Lung (tissue), 12 donors: ENCODE results near the gene C12orf43. TPM values are rescaled to one million over a fixed set of nuclear protein-coding genes. Genes with fewer than 3 reads are reported as not detected.
A peak's percentile ranks its signal among the peaks of the same experiment; 100 is the strongest.

Experiments used
- ATAC-seq: fragments of 200-7000 bp; cut with Tn5 transposase; one replicate; pipeline ENCODE4 v1.9.1; 2020; ENCODE audit warnings: moderate number of reproducible peaks; ENCODE audit not compliant: insufficient read depth, low FRiP score
- DNase-seq, 3 donors: peaks; one replicate each; pipeline ENCODE4 v3.0.0-alpha.2; 2013 to 2017
- H3K27ac ChIP-seq, 2 donors: one replicate each; pipeline ENCODE4 v1.5.1; 2013; ENCODE audit warnings: mild to moderate bottlenecking in 2 of 2, moderate library complexity in 2 of 2, control low read depth in 1 of 2, inconsistent platforms in 1 of 2, low read depth in 1 of 2, low read length in 1 of 2
- H3K27me3 ChIP-seq, 3 donors: one replicate each; pipeline ENCODE4 v1.5.1; 2013; ENCODE audit warnings: low read length in 2 of 3; ENCODE audit not compliant: control insufficient read depth in 3 of 3, insufficient read depth in 3 of 3
- H3K36me3 ChIP-seq, 4 donors: one replicate each; pipeline ENCODE4 v1.5.1; 2013; ENCODE audit warnings: low read length in 4 of 4, mild to moderate bottlenecking in 1 of 4, moderate library complexity in 1 of 4; ENCODE audit not compliant: control insufficient read depth in 4 of 4, insufficient read depth in 4 of 4
- H3K4me1 ChIP-seq, 5 donors: one replicate each; pipeline ENCODE4 v1.5.1; 2013; ENCODE audit warnings: low read length in 5 of 5, mild to moderate bottlenecking in 2 of 5, moderate library complexity in 1 of 5; ENCODE audit not compliant: control insufficient read depth in 5 of 5, insufficient read depth in 5 of 5
- H3K4me3 ChIP-seq: one replicate; pipeline ENCODE4 v1.5.1; 2013; ENCODE audit warnings: mild to moderate bottlenecking, control low read depth, moderate library complexity
- H3K9ac ChIP-seq, 2 donors: one replicate each; pipeline ENCODE4 v1.5.1; 2013; ENCODE audit warnings: low read length in 2 of 2, control low read depth in 1 of 2; ENCODE audit not compliant: insufficient read depth in 1 of 2
- H3K9me3 ChIP-seq, 4 donors: one replicate each; pipeline ENCODE4 v1.5.1; 2013; ENCODE audit warnings: low read length in 3 of 4, mild to moderate bottlenecking in 1 of 4, moderate library complexity in 1 of 4; ENCODE audit not compliant: control insufficient read depth in 4 of 4, insufficient read depth in 3 of 4
- CTCF ChIP-seq: IDR thresholded peaks from 2 replicates; pipeline ENCODE4 v1.5.1; 2012; ENCODE audit warnings: mild to moderate bottlenecking; ENCODE audit errors: control extremely low read depth, extremely low read depth
- WGBS, 2 donors: extraction: QIAGEN DNeasy Blood & Tissue Kit; methylation state at CpG; one replicate each; pipeline ENCODE4 v1.1.7; 2013; 5-methylcytosine and 5-hydroxymethylcytosine counted together
- polyA plus RNA-seq, 2 donors: library from polyadenylated mRNA; stranded (reverse); fragments of 200-250 nt; gene quantifications; one replicate each; pipeline ENCODE4 v1.2.1, GENCODE V29; 2013
- total RNA-seq, 2 donors: library from RNA; depleted of rRNA in 1 of 2; stranded (reverse); fragments of >200 nt in 1 of 2; gene quantifications; one replicate each; pipeline ENCODE4 v1.2.1, GENCODE V29; 2014 to 2021
- donor health status: control.
- donor health status: control.
- donor health status: Bipolar disorder and iron deficiency.
- donor health status: healthy.
- donor health status: DM: yes; HTN: yes; CAD: no.

C12orf43 gene
- total and polyA plus RNA-seq, 4 donors: 9.9 to 17.6 (median 12.5) TPM

DNA sequence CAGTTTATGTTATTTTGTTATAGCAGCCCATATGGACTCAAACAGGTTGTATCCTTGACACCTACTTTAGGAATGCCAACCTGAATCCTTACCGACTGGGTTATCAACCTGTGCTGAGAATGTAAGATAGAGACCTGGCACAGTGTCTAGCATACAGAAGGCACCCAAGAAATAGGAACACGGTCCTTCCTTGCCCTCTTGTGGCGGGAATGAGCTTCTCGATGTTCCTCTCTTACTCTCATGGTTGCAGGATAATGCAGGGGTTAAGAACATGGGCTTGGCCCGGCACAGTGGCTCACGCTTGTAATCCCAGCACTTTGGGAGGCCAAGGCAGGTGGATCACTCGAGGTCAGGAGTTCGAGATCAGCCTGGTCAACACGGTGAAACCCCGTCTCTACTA is 6.5 kb downstream of the C12orf43 start:
- no peak overlapping the region for H3K9ac ChIP-seq
- no peaks in the 10 kb centered on the region for H3K4me1 ChIP-seq
- DNase-seq: peak; percentile 35 to 57 (median 38)
- no peak for TF ChIP-seq CTCF
- no peaks in the 10 kb centered on the region for H3K27me3 ChIP-seq
- no peak for ATAC-seq
- H3K4me3 ChIP-seq: no peak overlapping the region
- no peak overlapping the region for H3K27ac ChIP-seq
- peaks cover 0 to 2% (median 0%) of the 10 kb centered on the region in 4 donors for H3K9me3 ChIP-seq
- 69 to 81% methylated on average over 10 of the region's 10 CpGs for WGBS, 2 donors
- peaks cover 10 to 50% (median 30%) of the 10 kb centered on the region in 4 donors for H3K36me3 ChIP-seq

- Histone ChIP-seq H3K4me1 (no peaks in the 10 kb centered on the region), H3K9me3 (peaks cover 0 to 2% (median 0%) of the 10 kb centered on the region in 4 donors), H3K27me3 (no peaks in the 10 kb centered on the region), H3K36me3 (peaks cover 21 to 61% (median 34%) of the 10 kb centered on the region in 4 donors), H3K9ac (no peak overlapping the region), H3K4me3 (no peak overlapping the region), H3K27ac (no peak overlapping the region)
- no peak for TF ChIP-seq CTCF
- ATAC-seq (no peak), DNase-seq (no peak)
- whole genome bisulfite sequencing, 2 donors: 96 to 99% methylated on average over 8 of the region's 8 CpGs
These were observed 7.8 kb downstream of the C12orf43 start for GRCh38 chr12:121008347-121009098.

- H3K36me3 ChIP-seq: peaks cover 21 to 53% (median 26%) of the 10 kb centered on the region in 4 donors
- H3K4me3 ChIP-seq: no peak overlapping the region
- no peak for ATAC-seq
- H3K9ac ChIP-seq: no peak overlapping the region
- no peaks in the 10 kb centered on the region for H3K4me1 ChIP-seq
- no peaks in the 10 kb centered on the region for H3K9me3 ChIP-seq
- TF ChIP-seq CTCF: peak; percentile 19
- H3K27ac ChIP-seq: no peak overlapping the region
- H3K27me3 ChIP-seq: no peaks in the 10 kb centered on the region
- peak in 1 of 3 donors; percentile 46 for DNase-seq
- WGBS, 2 donors: 69 to 70% methylated on average over 9 of the region's 9 CpGs
These were observed 10.9 kb downstream of the C12orf43 start for GRCh38 chr12:121005346-121005815.
